Neutrophil (primary cell): ENCODE results near the gene RANBP1.

Experiments used
- H3K27ac ChIP-seq: fragments of 200-600 bp; sonication (generic); 2 replicates; pipeline ENCODE4 v1.5.1; 2016; ENCODE audit warnings: mild to moderate bottlenecking, moderate library complexity
- H3K27me3 ChIP-seq: fragments of 200-600 bp; sonication (generic); 2 replicates; pipeline ENCODE4 v1.6.0; 2016; ENCODE audit warnings: mild to moderate bottlenecking
- H3K36me3 ChIP-seq: fragments of 200-600 bp; sonication (generic); 2 replicates; pipeline ENCODE4 v1.5.1; 2017
- H3K4me1 ChIP-seq, 2 experiments: fragments of 200-600 bp in 1 of 2; sonication (generic) in 1 of 2; 1 replicate in 1 of 2; 2 replicates in 1 of 2; pipeline versions ENCODE4 v1.5.1 to v1.6.1; 2013 to 2016; ENCODE audit warnings: low read depth in 1 of 2, low read length in 1 of 2, mild to moderate bottlenecking in 1 of 2, moderate library complexity in 1 of 2; ENCODE audit not compliant: control insufficient read depth in 1 of 2, insufficient read depth in 1 of 2
- H3K4me3 ChIP-seq, 2 experiments: fragments of 200-600 bp in 1 of 2; sonication (generic) in 1 of 2; 1 replicate in 1 of 2; 2 replicates in 1 of 2; pipeline ENCODE4 v1.5.1; 2013 to 2016; ENCODE audit warnings: low read depth in 1 of 2, low read length in 1 of 2, mild to moderate bottlenecking in 1 of 2, moderate library complexity in 1 of 2
- H3K9me3 ChIP-seq: fragments of 200-600 bp; sonication (generic); 2 replicates; pipeline ENCODE4 v1.5.1; 2016
- CTCF ChIP-seq: fragments of 200-600 bp; sonication (generic); IDR thresholded peaks from 2 replicates; pipeline ENCODE4 v1.5.1; 2016; ENCODE audit warnings: antibody characterized with exemption

RANBP1 gene

GRCh38 chr22:20076627-20077172 lies 39.2 kb upstream of the RANBP1 start:
- Histone ChIP-seq H3K4me3 (no peak overlapping the region), H3K27me3 (no peaks in the 10 kb centered on the region)

GRCh38 chr22:20079745-20080444 lies 36.0 kb upstream of the RANBP1 start, which contains the start of gene DGCR8:
TSS of gene DGCR8 (plus strand) at chr22:20080241. CDS start at chr22:20085964, 5,723 bp downstream.
- TF ChIP-seq CTCF, result peak; percentile 21
- H3K27ac ChIP-seq, result peak within 1 kb of the TSS; percentile 73
- H3K27me3 ChIP-seq, result no peaks in the 10 kb centered on the region
- no peaks in the 10 kb centered on the region for H3K9me3 ChIP-seq
- no peaks in the 10 kb centered on the region for H3K36me3 ChIP-seq
- H3K4me3 ChIP-seq, result peak within 1 kb of the TSS; percentile 80 to 90
- H3K4me1 ChIP-seq, result peaks cover 40 to 42% of the 10 kb centered on the region in 2 experiments

More at GRCh38 chr22:20076627-20077172, 39.2 kb upstream of the RANBP1 start:
- peaks cover 17 to 18% of the 10 kb centered on the region in 2 experiments for H3K4me1 ChIP-seq
- no peaks in the 10 kb centered on the region for H3K9me3 ChIP-seq
- H3K27ac ChIP-seq, result no peak overlapping the region
- H3K36me3 ChIP-seq, result no peaks in the 10 kb centered on the region
- no peak for TF ChIP-seq CTCF

- peak overlapping the region; percentile 80 to 90 for H3K4me3 ChIP-seq
- no peaks in the 10 kb centered on the region for H3K9me3 ChIP-seq
- no peak for TF ChIP-seq CTCF
- no peaks in the 10 kb centered on the region for H3K27me3 ChIP-seq
- H3K27ac ChIP-seq, result peak overlapping the region; percentile 73
- no peaks in the 10 kb centered on the region for H3K36me3 ChIP-seq
- H3K4me1 ChIP-seq, result peaks cover 40 to 45% of the 10 kb centered on the region in 2 experiments
Measured at GRCh38 chr22:20080445-20080775, 35.5 kb upstream of the RANBP1 start.

- no peak for TF ChIP-seq CTCF
- no peaks in the 10 kb centered on the region for H3K9me3 ChIP-seq
- H3K27me3 ChIP-seq, result no peaks in the 10 kb centered on the region
- H3K4me1 ChIP-seq, result peaks cover 40 to 45% of the 10 kb centered on the region in 2 experiments
- peak overlapping the region; percentile 73 for H3K27ac ChIP-seq
- peaks cover 3% of the 10 kb centered on the region for H3K36me3 ChIP-seq
- peak overlapping the region; percentile 80 to 90 for H3K4me3 ChIP-seq
Measured at GRCh38 chr22:20080776-20081654, 34.9 kb upstream of the RANBP1 start.

- Histone ChIP-seq H3K27me3 (no peaks in the 10 kb centered on the region), H3K4me3 (no peak overlapping the region), H3K27ac (peak overlapping the region; percentile 67), H3K4me1 (peaks cover 40 to 45% of the 10 kb centered on the region in 2 experiments), H3K36me3 (peaks cover 26% of the 10 kb centered on the region), H3K9me3 (no peaks in the 10 kb centered on the region)
- no peak for TF ChIP-seq CTCF
Measured at GRCh38 chr22:20083157-20083890, 32.6 kb upstream of the RANBP1 start.
